HepG2 (cell line): Measurements from ENCODE around the gene CISH. TPM values are rescaled to one million over a fixed set of nuclear protein-coding genes. Genes with fewer than 3 reads are reported as not detected.

Source experiments
- ATAC-seq: fragments of 200-7000 bp; cut with Tn5 transposase; 3 replicates; pipeline ENCODE4 v1.9.1; 2020; ENCODE audit warnings: mild to moderate bottlenecking, moderate library complexity
- BruUV-seq: library from RNA; stranded (reverse); fragments of 400-500 nt; replicated peaks from 2 replicates; lab custom pipeline; 2021; lab: Mats Ljungman, UMichigan
- CTCF ChIA-PET: fragments of 300-600 bp; formaldehyde crosslinking; extraction: SDS; loops from one replicate; lab custom pipeline; 2021; ENCODE audit warnings: low total read pairs, inconsistent platforms, low intra/inter-chr PET ratio; lab: Yijun Ruan, JAX
- POLR2A ChIA-PET: fragments of 350-600 bp; sonication (Branson Sonifier 250); formaldehyde crosslinking; loops from one replicate; lab custom pipeline; 2020; ENCODE audit warnings: antibody characterized with exemption, inconsistent platforms; lab: Yijun Ruan, JAX
- DNase-seq: peaks from one replicate; pipeline ENCODE4 v3.0.0-alpha.2; 2015; ENCODE audit warnings: low spot score
- FAIRE-seq: peaks from 3 replicates; lab custom pipeline; 2011; peaks lifted over from hg19 to GRCh38; lab: Jason Lieb, UNC
- H2AFZ ChIP-seq: one replicate; pipeline ENCODE4 v1.6.1; 2011; ENCODE audit warnings: low read length, inconsistent platforms
- H3K27ac ChIP-seq: fragments of 300-600 bp; 3 replicates; pipeline ENCODE4 v1.8.0; 2011; ENCODE audit warnings: mixed run types, mild to moderate bottlenecking, mixed read lengths, low read length, inconsistent platforms; ENCODE audit not compliant: insufficient read depth; ENCODE audit errors: extremely low read length
- H3K27me3 ChIP-seq, 2 experiments: fragments of 200-600 bp in 1 of 2; 2 replicates in 1 of 2; 3 replicates in 1 of 2; pipeline versions ENCODE4 v1.6.0 to v1.8.0; 2011; ENCODE audit warnings: low read length in 2 of 2, mild to moderate bottlenecking in 2 of 2, moderate library complexity in 2 of 2, inconsistent platforms in 1 of 2; ENCODE audit not compliant: insufficient read depth in 2 of 2, control insufficient read depth in 1 of 2
- H3K36me3 ChIP-seq, 2 experiments: fragments of 200-600 bp in 1 of 2; replicated peaks in 1 of 2; 2 replicates in 1 of 2; 3 replicates in 1 of 2; pipeline versions ENCODE4 v1.5.1 to v1.8.0; 2011; ENCODE audit warnings: low read length in 2 of 2, inconsistent platforms in 1 of 2; ENCODE audit not compliant: insufficient read depth in 2 of 2, control insufficient read depth in 1 of 2
- H3K4me1 ChIP-seq: 2 replicates; pipeline ENCODE4 v1.5.1; 2012; ENCODE audit warnings: low read length, inconsistent platforms; ENCODE audit not compliant: insufficient read depth
- H3K4me2 ChIP-seq: 2 replicates; pipeline ENCODE4 v1.6.0; 2011; ENCODE audit warnings: low read depth, low read length, inconsistent platforms
- H3K4me3 ChIP-seq, 3 experiments: fragments of 200-600 bp in 1 of 3; sonication (generic), shearing (Covaris generic) in 1 of 3; replicated peaks in 1 of 3; 2 replicates each; pipeline ENCODE4 v1.5.1; 2011 to 2016; ENCODE audit warnings: low read length in 3 of 3, inconsistent platforms in 2 of 3, low read depth in 2 of 3, mild to moderate bottlenecking in 2 of 3, control low read depth in 1 of 3, mixed read lengths in 1 of 3; ENCODE audit not compliant: insufficient read depth in 1 of 3
- H3K79me2 ChIP-seq: one replicate; pipeline ENCODE4 v1.6.1; 2011; ENCODE audit warnings: low read length, inconsistent platforms; ENCODE audit not compliant: insufficient read depth
- H3K9ac ChIP-seq: 2 replicates; pipeline ENCODE4 v1.6.0; 2011; ENCODE audit warnings: mild to moderate bottlenecking, low read depth, low read length, inconsistent platforms; ENCODE audit not compliant: insufficient read depth
- H3K9me3 ChIP-seq: 2 replicates; pipeline ENCODE4 v1.5.1; 2012; ENCODE audit warnings: mild to moderate bottlenecking, low read length
- H4K20me1 ChIP-seq: 2 replicates; pipeline ENCODE4 v1.6.0; 2011; ENCODE audit warnings: inconsistent platforms, mild to moderate bottlenecking, low read length, moderate library complexity; ENCODE audit not compliant: insufficient read depth
- ETV6 ChIP-seq: sonication (generic); formaldehyde crosslinking; conservative IDR thresholded peaks from 2 replicates; pipeline ENCODE4 v1.4.0; 2020; ENCODE audit warnings: missing genetic modification reagents
- GATA4 ChIP-seq: sonication (generic); IDR thresholded peaks from 2 replicates; pipeline ENCODE4 v1.6.1; 2016; ENCODE audit warnings: antibody characterized with exemption, low read depth, borderline replicate concordance
- HNRNPUL1 ChIP-seq: fragments of 200-400 bp; formaldehyde crosslinking; IDR thresholded peaks from 2 replicates; pipeline ENCODE4 v1.6.1; 2017; ENCODE audit warnings: low read depth, mild to moderate bottlenecking, low read length, moderate library complexity
- MNT ChIP-seq: fragments of 450-650 bp; IDR thresholded peaks from 2 replicates; pipeline ENCODE4 v1.6.1; 2016
- NONO ChIP-seq, 2 experiments: fragments of 450-650 bp in 1 of 2; sonication (generic) in 1 of 2; formaldehyde crosslinking in 1 of 2; IDR thresholded peaks in 1 of 2; conservative IDR thresholded peaks in 1 of 2; 2 replicates each; pipeline versions ENCODE4 v1.6.1 to v1.8.0; 2017 to 2022; ENCODE audit warnings: mild to moderate bottlenecking in 1 of 2, missing genetic modification reagents in 1 of 2, moderate library complexity in 1 of 2
- POLR2A ChIP-seq, 2 experiments: IDR thresholded peaks; 2 replicates each; pipeline ENCODE4 v1.6.1; 2011; ENCODE audit warnings: low read depth in 2 of 2, low read length in 2 of 2, mild to moderate bottlenecking in 1 of 2, moderate library complexity in 1 of 2; ENCODE audit not compliant: insufficient read depth in 1 of 2
- SKIL ChIP-seq: sonication (generic); formaldehyde crosslinking; IDR thresholded peaks from 2 replicates; pipeline ENCODE4 v1.8.0; 2022; ENCODE audit warnings: missing genetic modification reagents, mild to moderate bottlenecking, moderate library complexity, borderline replicate concordance
- STAG1 ChIP-seq: sonication (generic); formaldehyde crosslinking; IDR thresholded peaks from 2 replicates; pipeline ENCODE4 v1.4.0; 2020; ENCODE audit warnings: missing genetic modification reagents
- ZFP91 ChIP-seq: sonication (generic); formaldehyde crosslinking; IDR thresholded peaks from 2 replicates; pipeline ENCODE4 v1.9.0; 2022; ENCODE audit warnings: missing genetic modification reagents, mild to moderate bottlenecking, borderline replicate concordance
- ZKSCAN8 ChIP-seq: IDR thresholded peaks from 2 replicates; pipeline ENCODE4 v1.6.1; 2016; ENCODE audit warnings: borderline replicate concordance, missing genetic modification reagents, missing compliant biosample characterization
- ZNF746 ChIP-seq: sonication (generic); formaldehyde crosslinking; IDR thresholded peaks from 2 replicates; pipeline ENCODE4 v1.8.0; 2022; ENCODE audit warnings: mild to moderate bottlenecking, missing genetic modification reagents
- ZNF878 ChIP-seq: sonication (generic); formaldehyde crosslinking; IDR thresholded peaks from 2 replicates; pipeline ENCODE4 v1.8.1; 2023; ENCODE audit warnings: mild to moderate bottlenecking, missing genetic modification reagents, moderate library complexity
- WGBS: methylation state at CpG from one replicate; pipeline ENCODE4 v1.1.6; 2017; ENCODE audit warnings: low lambda C conversion rate; 5-methylcytosine and 5-hydroxymethylcytosine counted together
- in situ Hi-C: cut with HindIII; loops from 2 replicates; pipeline ENCODE4 v1.10.0; 2017; ENCODE audit warnings: low pct_unique_long_range_greater_than_20kb; ENCODE audit not compliant: extremely low pct_ligation_motif_present
- intact Hi-C: fragments of 100-400 bp; cut with micrococcal nuclease; formaldehyde crosslinking; loops from one replicate; pipeline ENCODE4 v1.10.0; 2022; ENCODE audit not compliant: unreplicated experiment
- polyA plus RNA-seq, 8 experiments: library from polyadenylated mRNA; depleted of rRNA in 3 of 8; stranded (reverse) in 7 of 8; unstranded in 1 of 8; fragments of >200 nt; fragmentation: Illumina TruSeq in 4 of 8; extraction: Trizol in 4 of 8; gene quantifications; 2 replicates each; pipeline versions ENCODE4 v1.2.1 to v1.2.3, GENCODE V29; 2011 to 2016; ENCODE audit warnings: low read depth in 4 of 8, missing spikeins in 1 of 8, mixed read lengths in 1 of 8; ENCODE audit not compliant: insufficient read depth in 1 of 8
- total RNA-seq, 5 experiments: library from RNA; depleted of rRNA; stranded (reverse); fragments of >200 nt; fragmentation: Illumina TruSeq; extraction: Trizol; gene quantifications; 2 replicates each; pipeline ENCODE4 v1.2.3, GENCODE V29; 2016; ENCODE audit warnings: low read depth in 1 of 5
- TF ChIP-seq, protein P1 (sequence below): sonication (generic); formaldehyde crosslinking; IDR thresholded peaks from 2 replicates; pipeline ENCODE4 v1.5.0; 2020; ENCODE audit warnings: missing genetic modification reagents

The CISH gene
- total and polyA plus RNA-seq, 2 of the 13 experiments (the other 11 are each of a cell fraction or from before 2014, with no cell fraction given) = 0.91 to 1.5 TPM

GRCh38 chr3:50591196-50591741, 20.3 kb downstream of the CISH start:
- ATAC-seq (no peak), DNase-seq (no peak), FAIRE-seq (no peak)
- POLR2A ChIA-PET = interaction anchor here (1.3 to 5.7 kb wide), 5 partner anchors 10 to 288 kb away, joined by 3 to 176 read pairs (median 14); partner anchors contain the start of genes CISH, HEMK1 and HYAL1
- Histone ChIP-seq H3K36me3 (no peaks in the 10 kb centered on the region), H3K27ac (peak overlapping the region; percentile 60), H3K9ac (no peak overlapping the region), H3K27me3 (no peaks in the 10 kb centered on the region; a peak in 1 of 5 replicates), H3K4me2 (no peak overlapping the region), H3K79me2 (no peaks in the 10 kb centered on the region), H3K4me1 (peaks cover 90% of the 10 kb centered on the region), H3K9me3 (no peaks in the 10 kb centered on the region), H2AFZ (no peak overlapping the region), H3K4me3 (no peak overlapping the region), H4K20me1 (no peaks in the 10 kb centered on the region)
- WGBS = 20% methylated on average over 1 of the region's 9 CpGs
- in situ Hi-C loops = no loop called here
- no TSS peak for BruUV-seq
- CTCF ChIA-PET = interaction anchor here (0.6 to 1.0 kb wide), 2 partner anchors 23 to 42 kb away, joined by 3 read pairs; no protein-coding TSS in a partner anchor
- intact Hi-C loops = no loop called here
- no peak for TF ChIP-seq ZNF746
- no peak for TF ChIP-seq MNT
- no peak for TF ChIP-seq GATA4
- 0 out of 2 replicates have a peak, but pooled peaks have one; percentile 19 for TF ChIP-seq ZFP91 (CRISPR knock-in tag)
- no peak for TF ChIP-seq HNRNPUL1
- peak; percentile 15 for TF ChIP-seq ZKSCAN8
- no peak for TF ChIP-seq STAG1
- TF ChIP-seq, protein P1, sequence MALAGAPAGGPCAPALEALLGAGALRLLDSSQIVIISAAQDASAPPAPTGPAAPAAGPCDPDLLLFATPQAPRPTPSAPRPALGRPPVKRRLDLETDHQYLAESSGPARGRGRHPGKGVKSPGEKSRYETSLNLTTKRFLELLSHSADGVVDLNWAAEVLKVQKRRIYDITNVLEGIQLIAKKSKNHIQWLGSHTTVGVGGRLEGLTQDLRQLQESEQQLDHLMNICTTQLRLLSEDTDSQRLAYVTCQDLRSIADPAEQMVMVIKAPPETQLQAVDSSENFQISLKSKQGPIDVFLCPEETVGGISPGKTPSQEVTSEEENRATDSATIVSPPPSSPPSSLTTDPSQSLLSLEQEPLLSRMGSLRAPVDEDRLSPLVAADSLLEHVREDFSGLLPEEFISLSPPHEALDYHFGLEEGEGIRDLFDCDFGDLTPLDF (CRISPR knock-in tag) = no peak
- TF ChIP-seq ZNF878 (CRISPR knock-in tag) = no peak
- TF ChIP-seq NONO (IDR thresholded peaks at IDR 0.05) = no peak
- peak; percentile 45; the same call in 1 of the 2 replicates for TF ChIP-seq NONO (CRISPR knock-in tag; conservative IDR thresholded peaks at IDR 0.05)
- no peak for TF ChIP-seq SKIL (CRISPR knock-in tag)
- TF ChIP-seq POLR2A (IDR thresholded peaks at IDR 0.05; ENCODE audit: insufficient read depth in 1 of 2, low read depth in 2 of 2, low read length in 2 of 2) = peak in 1 of 2 experiments; percentile 9; a peak in 1 of 4 replicates
- no peak for TF ChIP-seq ETV6 (CRISPR knock-in tag)
